ENCODE measurements around the gene SHH.
"Not testable (repeated sequence)": the region's sequence is repeated elsewhere in the genome, so short reads cannot be mapped to it uniquely, and the experiment has no call there.

The SHH gene

DNA sequence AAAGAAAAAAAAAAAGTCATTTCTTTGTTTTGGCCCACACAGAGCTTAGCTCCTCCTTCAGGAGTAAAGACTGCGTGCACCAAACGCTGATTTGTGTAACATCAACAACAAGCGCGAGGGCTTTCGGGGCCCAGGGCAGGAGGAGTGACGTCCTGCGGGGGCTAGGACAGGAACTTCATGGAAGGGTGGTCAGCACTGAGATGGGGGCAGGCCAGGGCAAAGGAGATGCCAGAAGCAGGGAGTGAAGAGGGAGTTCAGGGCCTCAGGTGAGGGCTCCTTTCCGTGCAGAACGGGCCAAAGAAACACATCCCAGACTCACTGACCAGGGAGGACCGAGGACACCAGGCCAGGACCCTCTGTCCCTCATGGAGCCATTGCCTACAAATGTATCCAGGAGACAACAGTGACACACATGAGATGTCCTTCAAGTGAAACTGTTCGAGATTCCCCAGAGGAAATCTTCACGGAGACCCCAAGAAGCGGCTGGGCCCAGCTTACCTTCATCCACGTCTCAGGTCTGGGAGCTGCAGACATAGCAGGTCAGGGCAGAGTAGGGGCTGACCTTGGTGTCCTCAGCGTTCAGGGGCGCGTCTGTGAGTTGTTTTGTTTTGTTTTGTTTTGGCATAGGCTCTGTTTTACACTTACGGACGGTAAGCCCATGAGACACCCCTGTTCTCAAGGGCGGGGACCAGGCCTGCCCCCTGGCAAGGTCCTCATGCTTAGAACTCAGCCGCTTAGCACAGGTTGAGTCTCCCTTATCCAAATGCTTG lies 30.4 kb upstream of the SHH start:
- DNase-seq: no peak

DNA sequence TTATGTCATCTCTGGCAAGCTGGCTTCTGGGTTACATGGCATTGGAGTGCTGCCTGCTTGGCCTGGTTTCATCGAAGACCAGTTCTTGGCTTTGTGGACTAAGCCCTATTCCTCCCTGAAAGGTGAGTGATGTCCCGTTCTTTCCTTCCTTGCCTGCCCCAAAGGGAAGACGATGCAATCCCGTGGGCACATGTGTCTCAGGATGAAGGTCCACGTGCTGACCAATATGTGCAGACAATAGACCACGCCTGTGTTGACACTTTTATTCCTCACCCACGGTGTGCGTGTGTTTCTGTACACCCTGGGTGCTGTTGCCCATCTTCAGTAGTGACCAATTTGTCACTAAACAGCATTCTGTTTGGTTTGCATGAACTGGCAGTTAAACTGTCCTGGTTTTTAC lies 28.6 kb upstream of the SHH start:
- DNase-seq: no peak

DNA sequence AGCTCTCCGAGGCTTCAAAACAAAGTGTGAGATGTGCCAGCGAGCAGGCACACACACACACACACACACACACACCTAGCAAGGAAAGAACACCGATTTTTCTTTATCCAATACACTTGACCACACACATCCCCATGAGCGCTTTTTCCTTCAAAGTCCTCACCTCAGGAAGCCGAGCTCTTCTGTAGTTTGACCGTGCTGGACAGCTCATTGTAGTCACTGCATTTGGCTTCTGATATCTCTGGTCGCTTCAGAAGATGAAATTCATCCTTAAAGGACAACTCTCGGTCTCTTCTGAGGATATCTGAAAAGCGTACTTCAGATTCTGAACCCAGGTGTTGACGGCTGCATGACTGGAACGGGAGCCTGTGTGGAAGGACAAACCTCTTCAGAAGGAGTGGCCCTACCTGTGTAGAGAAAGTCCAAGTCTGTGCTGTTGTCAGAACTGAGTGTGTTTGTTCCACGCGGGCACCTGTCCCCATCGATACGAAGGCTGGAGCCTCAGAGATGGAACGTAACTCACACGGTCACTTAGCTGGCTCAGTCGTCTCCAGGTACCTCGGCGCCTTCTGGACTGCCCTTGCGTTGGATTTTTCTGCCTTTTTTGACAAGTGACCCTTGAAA lies 28.1 kb upstream of the SHH start:
- DNase-seq: no peak

DNA sequence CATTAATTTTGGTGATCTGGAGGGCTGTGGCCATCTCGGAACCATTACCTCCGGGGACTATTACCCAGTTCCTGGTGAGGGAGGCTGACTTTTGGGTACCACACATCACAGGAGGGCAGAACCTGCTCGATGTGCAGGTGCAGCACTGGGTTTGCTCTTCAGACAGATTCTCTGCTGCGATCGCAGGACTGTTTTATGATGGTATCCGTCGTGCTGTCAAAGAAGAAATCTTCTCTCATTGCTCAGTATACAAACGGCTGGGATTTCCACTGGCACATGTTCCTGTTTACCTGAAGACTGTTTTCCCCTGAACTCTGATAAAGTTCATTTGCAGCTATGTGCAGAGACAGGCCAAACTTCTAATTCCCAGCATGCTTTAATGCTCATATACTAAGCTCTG lies 27.2 kb upstream of the SHH start:
- DNase-seq: no peak

DNA sequence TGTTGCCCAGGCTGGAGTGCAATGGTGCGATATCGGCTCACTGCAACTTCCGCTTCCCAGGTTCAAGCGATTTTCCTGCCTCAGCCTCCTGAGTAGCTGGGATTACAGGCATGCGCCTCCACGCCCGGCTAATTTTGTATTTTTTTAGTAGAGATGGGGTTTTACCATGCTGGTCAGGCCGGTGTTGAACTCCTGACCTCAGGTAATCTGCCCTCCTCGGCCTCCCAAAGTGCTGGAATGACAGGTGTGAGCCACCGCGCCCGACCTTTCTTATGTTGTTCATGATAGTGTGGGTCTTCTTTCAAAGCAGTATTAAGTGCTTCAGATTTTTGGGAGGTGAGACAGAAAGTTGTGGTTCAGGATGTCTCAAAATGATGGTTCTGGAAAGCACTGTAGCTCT lies 26.0 kb upstream of the SHH start:
- DNase-seq: not testable (repeated sequence)

DNA sequence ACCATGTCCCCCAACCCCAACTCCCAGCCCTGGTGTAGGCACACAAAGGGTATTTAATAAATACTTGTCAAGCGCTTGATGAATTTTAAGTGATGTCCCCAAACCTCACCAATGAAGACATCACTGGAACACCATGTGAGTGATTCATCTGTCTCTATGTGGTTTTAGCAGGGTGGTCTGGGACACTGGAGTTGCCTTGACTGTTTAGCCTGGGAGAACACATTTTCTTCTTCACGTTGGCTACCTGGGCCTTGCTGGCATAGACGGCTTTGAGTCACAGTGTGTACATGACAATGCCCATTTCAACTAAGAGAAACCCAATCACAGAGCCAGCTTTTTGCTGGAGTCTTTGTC lies 24.8 kb upstream of the SHH start:
- DNase-seq: no peak

DNA sequence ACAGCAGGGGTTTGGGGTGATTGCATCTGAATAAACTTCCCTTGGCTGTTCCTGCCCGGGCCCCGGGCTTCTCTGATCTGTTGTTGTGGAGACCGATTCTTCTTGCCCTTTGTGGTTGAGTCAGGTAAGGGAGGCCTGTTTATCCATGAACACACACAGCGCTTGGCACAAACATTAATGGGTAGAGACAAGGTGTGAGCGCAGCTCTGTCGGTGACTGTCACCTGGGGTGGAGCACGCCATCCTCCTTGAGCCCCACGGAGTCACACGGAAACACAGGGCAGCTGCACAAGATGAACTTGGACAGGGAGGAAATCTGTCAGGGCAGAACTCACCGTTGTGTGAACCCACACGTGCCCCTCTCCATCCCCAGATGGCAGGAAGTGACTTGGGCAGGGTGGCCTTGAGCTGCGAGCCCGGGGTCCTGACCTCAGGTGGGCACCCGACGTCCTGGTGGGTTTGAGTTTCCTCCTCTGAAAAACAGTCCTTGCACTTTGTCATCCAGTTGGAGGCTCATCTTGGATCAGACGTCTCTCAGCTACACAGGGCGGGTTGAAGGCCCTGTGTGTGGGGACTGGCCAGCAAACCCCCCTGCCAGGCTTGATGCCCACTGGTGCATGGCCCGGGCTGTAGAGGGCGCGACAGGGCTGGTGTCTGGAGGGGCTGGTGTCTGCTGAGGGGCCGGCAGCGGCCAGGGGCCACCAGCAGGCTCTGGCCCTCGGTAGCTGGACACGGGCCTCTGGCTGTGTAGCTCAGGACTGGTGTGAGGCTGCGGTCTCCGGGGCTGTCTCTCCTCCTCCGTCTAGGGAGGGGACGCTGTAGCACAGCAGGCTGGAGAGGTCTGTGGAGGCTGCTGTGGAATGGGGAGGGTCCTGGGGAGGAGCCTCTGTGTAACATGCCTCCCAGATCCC lies 24.2 kb upstream of the SHH start:
- DNase-seq: no peak

DNA sequence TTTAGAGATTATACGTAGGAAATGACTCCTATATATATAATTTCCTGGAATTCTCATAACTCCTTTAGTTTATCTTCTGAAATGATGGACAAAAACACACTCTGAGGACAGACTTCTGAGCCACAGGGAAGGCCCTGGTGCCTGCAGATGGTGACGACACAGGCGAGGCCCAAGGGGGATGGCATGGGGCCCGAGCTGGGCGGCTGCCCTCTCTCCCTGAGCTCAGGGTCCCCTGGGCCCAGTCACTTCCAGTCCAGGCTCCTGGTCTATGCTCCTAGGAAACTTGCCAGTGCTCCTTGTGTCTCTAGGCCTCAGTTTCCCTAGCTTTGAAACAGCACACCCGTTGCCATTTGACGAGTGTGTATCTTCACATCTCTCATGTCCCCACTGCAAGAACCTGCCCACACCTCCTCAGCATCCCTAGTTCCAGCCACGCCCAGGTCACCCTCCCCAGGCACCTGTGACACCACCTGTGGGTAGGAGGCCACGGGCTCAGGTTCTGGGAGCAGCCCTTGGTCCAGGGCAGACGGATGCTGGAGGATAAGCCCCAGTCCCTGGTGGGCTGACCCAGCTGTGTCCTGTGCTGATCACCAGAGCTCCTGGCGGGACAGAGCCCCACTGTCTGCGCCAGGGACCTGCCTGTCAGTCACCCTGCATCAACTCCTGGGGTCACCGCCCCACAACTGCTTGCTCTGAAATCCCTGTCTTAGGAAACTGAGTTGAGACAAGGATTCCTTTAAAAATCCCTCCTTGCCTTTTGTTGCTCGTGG lies 23.4 kb upstream of the SHH start:
- DNase-seq: no peak

DNA sequence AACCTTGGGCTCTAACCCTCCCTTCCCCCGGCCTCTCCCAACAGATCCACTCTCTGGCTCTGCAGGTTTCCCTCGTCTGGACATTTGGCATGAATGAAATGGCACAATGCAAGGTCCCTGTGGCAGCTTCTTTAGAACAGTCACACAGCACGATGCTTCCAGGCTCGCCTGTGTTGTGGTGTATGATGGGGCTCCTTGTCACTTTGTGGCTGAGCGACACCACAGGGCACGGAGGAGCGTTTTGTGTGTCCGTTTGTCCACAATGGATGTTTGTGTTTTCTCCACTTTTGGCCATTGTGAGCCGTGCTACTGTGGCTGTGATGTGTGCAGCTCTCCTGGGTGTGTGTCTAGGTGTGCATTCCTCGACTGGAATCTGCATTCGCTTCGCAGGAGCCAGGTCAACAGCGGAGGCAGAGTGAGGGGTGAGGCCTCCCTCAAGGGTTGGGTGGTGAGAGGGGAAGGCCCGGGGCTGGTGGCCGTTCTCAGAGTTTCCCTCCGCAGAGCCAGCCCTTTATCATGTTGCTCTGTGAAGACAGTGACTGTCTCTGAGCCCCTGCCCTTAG lies 22.3 kb upstream of the SHH start:
- DNase-seq: no peak

DNA sequence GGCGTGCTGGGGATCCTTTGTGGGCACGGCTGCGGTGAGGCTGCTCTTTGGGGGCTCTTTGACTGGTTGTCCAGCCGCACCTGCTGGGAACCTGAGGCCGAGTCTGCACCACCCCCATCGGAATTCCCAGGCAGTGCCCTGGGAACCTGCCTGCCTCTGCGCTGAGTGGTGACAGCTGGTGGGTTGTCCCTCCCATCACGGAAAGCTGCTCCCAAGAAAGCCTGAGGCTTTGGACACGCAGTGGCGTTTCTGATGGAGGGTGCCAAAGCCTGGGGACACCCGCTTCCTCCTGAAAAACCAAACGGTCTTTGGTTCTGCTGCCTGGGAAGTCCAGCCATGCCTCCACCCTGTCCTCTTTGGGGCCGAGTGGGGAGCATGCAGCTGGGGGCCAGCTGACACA lies 21.4 kb upstream of the SHH start:
- no peak for DNase-seq

DNA sequence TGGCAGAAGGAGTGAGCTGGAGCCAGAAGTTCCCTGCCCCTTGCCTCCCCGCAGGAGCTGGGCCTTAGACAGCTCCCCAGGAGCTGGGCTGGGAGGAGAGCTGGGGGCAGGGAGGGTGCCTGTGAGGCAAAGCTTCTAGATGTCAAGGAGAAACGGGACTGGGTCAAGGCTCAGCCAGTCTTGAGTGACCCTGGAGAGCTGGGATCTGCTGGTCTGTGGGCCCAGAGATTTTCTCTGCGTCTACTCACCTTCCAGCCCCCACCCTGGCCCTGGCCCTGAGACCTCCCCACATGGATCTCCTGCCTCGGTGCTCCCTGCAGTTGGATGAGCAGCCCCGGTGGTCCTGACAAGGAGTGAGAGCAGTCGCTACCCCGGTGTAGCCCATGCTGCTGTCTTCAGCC lies 20.3 kb upstream of the SHH start:
- DNase-seq: no peak

DNA sequence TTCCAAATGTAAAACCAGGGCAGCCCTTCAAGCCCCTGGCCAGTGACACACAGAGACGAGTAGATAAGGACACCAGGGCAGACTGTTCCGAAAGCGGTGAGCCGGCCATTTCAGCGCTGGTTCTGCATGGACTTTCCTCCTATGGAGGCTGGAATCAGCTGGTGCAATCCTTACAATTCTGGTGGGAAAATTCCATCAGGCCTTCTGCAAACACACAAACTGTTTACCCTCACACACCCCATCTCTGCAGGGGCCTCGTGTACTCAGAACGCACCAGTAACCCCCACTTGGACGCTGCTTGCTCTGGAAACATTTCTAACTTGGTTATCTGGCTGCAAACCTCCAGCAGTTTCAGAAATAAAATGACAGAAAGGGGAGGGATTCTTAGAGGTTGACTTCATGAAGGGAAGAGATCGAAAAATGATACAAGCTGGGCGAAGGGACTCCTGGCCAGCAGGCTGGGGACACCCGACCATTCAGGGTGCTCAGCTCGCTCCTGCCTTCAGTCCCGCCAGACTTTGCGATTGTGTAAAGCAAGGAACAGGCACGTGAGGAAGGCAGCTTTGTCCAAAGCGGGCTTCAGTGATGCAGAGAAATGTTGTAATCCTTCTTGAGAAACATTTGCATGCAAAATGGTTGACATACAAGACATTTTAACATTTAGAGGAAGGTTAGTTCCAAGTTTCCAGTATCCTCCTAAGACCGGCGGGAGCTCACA lies 19.7 kb upstream of the SHH start:
- no peak for DNase-seq

DNA sequence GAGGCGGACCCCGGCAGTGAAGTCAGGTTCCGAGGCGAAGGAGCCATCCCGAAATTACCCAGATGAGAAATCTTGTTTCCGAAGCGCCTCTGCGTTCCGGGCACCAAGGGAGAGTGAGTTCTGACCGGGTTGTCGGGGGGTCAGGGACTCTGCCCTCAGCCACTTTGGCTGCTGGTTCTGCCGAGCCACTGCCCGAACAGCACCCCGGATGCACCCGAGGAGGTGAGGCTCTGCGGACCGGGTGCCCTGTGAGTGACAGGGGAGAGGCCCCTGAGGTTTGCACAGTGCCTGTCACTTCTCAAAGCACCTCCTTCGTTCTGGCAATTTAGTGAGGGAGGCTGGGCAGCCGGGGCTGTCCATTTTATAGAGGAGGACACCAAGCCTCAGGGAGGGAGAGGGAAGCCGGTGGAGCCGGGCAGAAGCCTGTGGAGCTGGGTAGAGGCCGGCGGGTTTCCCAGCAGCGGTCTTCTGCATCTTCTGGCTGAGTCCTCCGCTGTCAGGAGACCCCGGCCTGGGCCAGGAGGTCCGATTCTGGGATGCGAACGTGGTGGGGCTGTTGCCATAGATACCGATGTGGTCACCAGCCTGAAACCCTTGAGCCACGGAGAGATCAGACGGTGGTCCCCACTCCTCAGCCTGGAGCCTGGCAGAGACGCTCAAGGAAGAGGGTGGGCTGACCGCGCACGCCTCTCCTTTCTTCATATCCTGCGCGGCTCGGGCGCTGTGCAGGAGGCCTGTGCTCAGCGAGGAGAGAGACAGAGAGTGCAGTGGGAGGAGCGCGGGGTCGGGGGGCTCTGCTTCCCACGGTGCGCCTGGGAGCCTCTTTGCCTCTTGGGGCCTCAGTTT lies 18.9 kb upstream of the SHH start:
- no peak for DNase-seq

DNA sequence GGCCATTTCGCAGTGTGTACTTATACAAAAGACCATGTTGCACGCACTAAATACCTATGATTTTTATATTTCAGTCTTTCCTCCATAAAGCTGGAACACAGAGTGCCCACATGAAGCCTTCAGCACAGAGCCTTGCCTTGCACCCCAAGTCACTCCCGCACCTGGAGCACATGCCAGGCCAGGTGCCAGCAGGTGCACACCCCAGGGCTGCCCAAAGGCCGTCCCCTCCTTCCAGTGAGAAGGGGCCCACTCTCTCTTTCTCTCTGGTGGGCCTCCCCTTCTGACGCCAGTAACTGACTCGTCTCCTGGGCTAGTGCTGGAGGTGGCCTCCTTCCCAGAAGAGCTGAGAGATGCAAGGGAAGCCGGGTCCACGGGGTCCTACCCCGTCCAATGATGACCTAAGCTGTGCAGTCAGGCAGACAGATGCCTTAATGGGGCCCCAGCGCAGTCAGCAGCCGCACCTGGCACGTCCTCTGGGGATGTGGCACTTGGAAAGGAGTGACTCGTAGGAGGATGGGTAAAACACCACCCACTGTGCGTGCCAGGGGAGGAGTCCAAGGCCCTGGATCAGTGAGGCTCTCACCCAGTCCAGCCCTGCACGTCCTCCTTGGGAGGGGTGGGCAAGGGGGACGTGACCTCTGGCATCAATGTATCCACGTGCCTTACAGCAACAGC lies 17.7 kb upstream of the SHH start:
- DNase-seq: no peak

DNA sequence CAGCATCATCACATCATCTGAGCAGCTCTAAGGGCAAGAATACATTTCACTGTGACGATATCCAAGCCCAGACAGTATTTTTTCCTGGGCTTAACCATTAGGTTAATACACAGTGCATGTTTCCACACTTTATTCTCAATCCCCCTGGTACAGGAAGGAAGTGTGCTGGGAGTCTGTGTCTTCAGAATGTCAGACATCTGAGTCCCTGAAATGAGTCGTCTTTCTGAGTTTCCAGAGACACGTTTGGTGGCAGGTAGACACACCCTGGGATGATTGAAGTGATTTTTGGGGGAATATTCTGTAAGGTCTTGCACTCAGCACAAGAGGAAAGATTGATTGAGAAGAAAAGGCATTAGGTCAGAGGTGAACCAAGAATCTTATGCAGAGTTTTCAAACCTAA lies 13.1 kb upstream of the SHH start:
- DNase-seq: no peak

DNA sequence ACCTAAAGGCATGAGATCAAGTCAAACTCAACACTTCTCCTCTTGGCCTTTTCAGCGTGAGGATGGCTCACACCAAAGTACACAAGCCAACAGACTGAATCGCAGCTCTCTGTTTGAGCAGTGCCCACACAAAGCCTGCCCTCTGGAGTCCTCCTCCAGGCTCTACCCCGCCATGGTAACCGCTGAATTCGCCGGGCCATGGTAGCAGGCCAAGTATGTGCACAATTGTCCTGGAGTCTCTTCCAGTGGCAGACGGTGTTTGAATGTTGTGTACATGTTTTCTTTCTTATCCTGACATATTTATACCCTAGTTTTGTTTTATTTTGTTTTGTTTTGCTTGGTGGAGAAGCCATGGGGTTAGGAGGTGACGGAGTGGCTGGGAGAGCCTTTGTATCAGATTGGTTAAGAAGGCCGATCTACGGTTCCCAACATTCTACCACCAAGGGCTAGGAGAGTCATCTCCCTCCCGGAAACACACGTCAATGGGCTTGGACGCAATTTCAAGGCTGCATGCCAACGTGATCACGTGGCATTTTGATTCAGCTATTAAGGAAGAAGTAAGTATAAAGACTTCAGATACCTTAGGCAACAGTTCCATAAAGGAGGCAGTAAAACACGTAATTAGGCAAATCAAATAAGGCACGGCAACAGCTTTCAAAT lies 12.1 kb upstream of the SHH start:
- no peak for DNase-seq

DNA sequence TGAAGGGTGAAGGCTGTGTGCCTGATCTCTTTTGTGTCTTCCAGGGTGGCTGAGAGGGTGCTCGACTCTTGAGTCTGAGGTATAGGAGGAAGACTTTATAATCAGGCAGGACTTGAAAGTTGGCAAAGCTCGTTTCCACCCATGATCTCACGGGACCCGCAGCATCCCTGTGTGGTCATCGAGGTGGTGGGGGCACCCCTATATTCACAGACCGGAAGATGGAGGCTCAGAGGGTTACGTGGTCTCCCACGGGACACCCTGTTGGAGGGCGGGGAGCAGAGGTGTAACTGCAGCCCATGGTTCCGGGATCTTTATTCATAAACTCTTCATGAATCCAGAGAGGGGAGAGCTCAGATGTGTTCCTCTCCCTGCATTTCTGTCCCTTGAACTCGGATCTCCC lies 9.6 kb upstream of the SHH start:
- DNase-seq: no peak

DNA sequence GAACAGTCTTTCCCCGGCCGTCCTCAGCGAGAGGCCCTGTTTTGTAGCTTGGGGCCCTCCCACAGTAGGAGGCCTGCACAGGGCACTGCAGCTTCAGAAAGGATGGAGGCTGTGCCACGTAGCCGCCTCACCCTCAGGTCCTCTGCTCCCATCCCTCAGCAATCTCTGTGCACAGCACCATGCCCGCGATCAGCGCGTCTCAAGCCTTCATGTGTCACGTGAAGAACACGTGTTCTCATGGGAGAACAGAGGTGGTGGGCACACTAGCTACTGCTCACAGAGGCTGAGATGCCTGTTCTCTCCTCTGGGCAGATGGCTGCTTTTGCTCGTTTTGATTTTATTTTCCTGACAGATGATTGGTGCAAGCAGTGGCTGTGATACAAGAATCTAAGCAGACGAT lies 8.5 kb upstream of the SHH start:
- no peak for DNase-seq

DNA sequence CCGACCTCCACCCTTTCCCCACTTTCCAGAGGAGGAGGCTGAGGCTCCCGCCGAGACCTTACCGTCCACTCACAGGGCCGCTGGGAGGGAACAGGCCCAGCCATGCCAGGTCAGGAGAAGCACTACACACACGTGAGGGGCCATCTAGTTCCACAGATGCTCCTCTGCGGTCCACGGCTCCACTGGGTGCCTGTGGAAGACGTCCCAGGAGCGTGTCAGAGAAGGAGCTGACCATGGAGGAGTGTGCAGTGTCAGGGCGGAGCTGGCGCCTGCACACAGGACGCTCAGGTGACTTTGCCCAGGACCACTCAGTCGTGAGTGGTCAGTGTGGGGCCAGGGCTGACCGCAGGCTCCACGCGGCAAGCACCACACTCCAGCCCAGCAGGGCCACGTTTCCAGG lies 8.0 kb upstream of the SHH start:
- DNase-seq: no peak

DNA sequence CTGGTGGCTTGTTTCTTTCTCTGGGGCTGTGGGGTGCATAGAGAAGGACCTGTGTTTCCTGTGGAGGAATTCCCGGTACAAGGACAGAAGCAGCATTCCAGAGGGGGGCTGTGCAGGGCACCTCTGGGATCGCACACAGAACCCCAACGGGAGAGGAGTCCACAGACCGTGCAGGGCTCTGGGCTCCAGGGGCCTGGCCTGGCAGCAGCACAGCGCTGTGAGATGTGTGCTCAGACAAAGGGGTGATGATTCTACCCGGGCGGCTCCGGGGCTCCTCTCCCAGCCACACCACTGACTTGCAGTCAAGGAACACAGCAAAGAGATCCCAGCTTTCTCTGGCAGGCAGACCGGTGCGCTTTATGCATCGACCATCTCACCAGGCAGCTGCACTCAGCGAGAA lies 6.9 kb upstream of the SHH start:
- DNase-seq: no peak
